Activated T-cell treated with anti-CD3 and anti-CD28 coated beads, Interleukin-2, amount 50 U/mL, for 24 hours (primary cell): ENCODE measurements around the gene ANXA5.

ENCODE experiments used
- DNase-seq: peaks from one replicate; pipeline ENCODE4 v3.0.0-alpha.2; 2020
- H3K27ac Mint-ChIP-seq: 2 replicates; pipeline ENCODE4 v1.8.0; 2020; ENCODE audit warnings: mild to moderate bottlenecking, mixed read lengths
- H3K27me3 Mint-ChIP-seq: 2 replicates; pipeline ENCODE4 v1.8.0; 2020; ENCODE audit warnings: mixed read lengths
- H3K36me3 Mint-ChIP-seq: 2 replicates; pipeline ENCODE4 v1.8.0; 2020; ENCODE audit warnings: low read depth, mixed read lengths
- H3K4me1 Mint-ChIP-seq: 2 replicates; pipeline ENCODE4 v1.8.0; 2020; ENCODE audit warnings: low read depth, mixed read lengths
- H3K4me3 Mint-ChIP-seq: 2 replicates; pipeline ENCODE4 v1.8.0; 2020; ENCODE audit warnings: mild to moderate bottlenecking, moderate library complexity, mixed read lengths
- H3K9me3 Mint-ChIP-seq: 2 replicates; pipeline ENCODE4 v1.8.0; 2020; ENCODE audit warnings: mixed read lengths

The ANXA5 gene

GRCh38 chr4:121701263-121701662, 4.5 kb upstream of the ANXA5 start:
- Mint-ChIP-seq H3K27ac (no peak overlapping the region), H3K9me3 (no peaks in the 10 kb centered on the region), H3K4me1 (peaks cover 16% of the 10 kb centered on the region)

GRCh38 chr4:121698236-121698671, 1.5 kb upstream of the ANXA5 start:
- peaks cover 42% of the 10 kb centered on the region for H3K27me3 Mint-ChIP-seq
- peaks cover 8% of the 10 kb centered on the region for H3K36me3 Mint-ChIP-seq
- H3K27ac Mint-ChIP-seq: no peak overlapping the region
- peaks cover 27% of the 10 kb centered on the region for H3K4me1 Mint-ChIP-seq
- no peaks in the 10 kb centered on the region for H3K9me3 Mint-ChIP-seq
- no peak overlapping the region for H3K4me3 Mint-ChIP-seq
- no peak for DNase-seq

More at GRCh38 chr4:121701263-121701662, 4.5 kb upstream of the ANXA5 start:
- Mint-ChIP-seq H3K27me3 (peaks cover 47% of the 10 kb centered on the region), H3K4me3 (no peak overlapping the region), H3K36me3 (no peaks in the 10 kb centered on the region)
- no peak for DNase-seq

- Mint-ChIP-seq H3K27ac (peak overlapping the region; percentile 78), H3K36me3 (peaks cover 15% of the 10 kb centered on the region), H3K4me3 (peak overlapping the region; percentile 77), H3K9me3 (no peaks in the 10 kb centered on the region), H3K27me3 (peaks cover 42% of the 10 kb centered on the region), H3K4me1 (peaks cover 31% of the 10 kb centered on the region)
- no peak for DNase-seq
These were observed 784 bp upstream of the ANXA5 start for GRCh38 chr4:121697564-121697963.

- peak; percentile 73 for DNase-seq
- peak overlapping the region; percentile 95 for H3K27ac Mint-ChIP-seq
- peaks cover 32% of the 10 kb centered on the region for H3K27me3 Mint-ChIP-seq
- peaks cover 30% of the 10 kb centered on the region for H3K4me1 Mint-ChIP-seq
- H3K36me3 Mint-ChIP-seq: peaks cover 24% of the 10 kb centered on the region
- peak overlapping the region; percentile 91 for H3K4me3 Mint-ChIP-seq
- no peaks in the 10 kb centered on the region for H3K9me3 Mint-ChIP-seq
These were observed 605 bp downstream of the ANXA5 start for GRCh38 chr4:121696170-121696580.

- no peaks in the 10 kb centered on the region for H3K9me3 Mint-ChIP-seq
These were observed 2.9 kb downstream of the ANXA5 start for GRCh38 chr4:121693886-121694285.

GRCh38 chr4:121693450-121693849, 3.3 kb downstream of the ANXA5 start:
- peaks cover 28% of the 10 kb centered on the region for H3K4me1 Mint-ChIP-seq
- DNase-seq: no peak
- no peak overlapping the region for H3K27ac Mint-ChIP-seq
- peaks cover 24% of the 10 kb centered on the region for H3K36me3 Mint-ChIP-seq
- H3K27me3 Mint-ChIP-seq: peaks cover 8% of the 10 kb centered on the region
- no peaks in the 10 kb centered on the region for H3K9me3 Mint-ChIP-seq
- H3K4me3 Mint-ChIP-seq: no peak overlapping the region

More at GRCh38 chr4:121693886-121694285, 2.9 kb downstream of the ANXA5 start:
- H3K27me3 Mint-ChIP-seq: peaks cover 13% of the 10 kb centered on the region
- H3K36me3 Mint-ChIP-seq: peaks cover 24% of the 10 kb centered on the region
- DNase-seq: no peak
- H3K4me1 Mint-ChIP-seq: peaks cover 28% of the 10 kb centered on the region
- H3K27ac Mint-ChIP-seq: no peak overlapping the region
- H3K4me3 Mint-ChIP-seq: no peak overlapping the region

- Mint-ChIP-seq H3K27me3 (no peaks in the 10 kb centered on the region), H3K36me3 (peaks cover 24% of the 10 kb centered on the region), H3K27ac (no peak overlapping the region), H3K4me1 (peaks cover 24% of the 10 kb centered on the region), H3K4me3 (no peak overlapping the region), H3K9me3 (no peaks in the 10 kb centered on the region)
- no peak for DNase-seq
These were observed 4.5 kb downstream of the ANXA5 start for GRCh38 chr4:121692261-121692660.

GRCh38 chr4:121690001-121690400, 6.8 kb downstream of the ANXA5 start:
- peaks cover 11% of the 10 kb centered on the region for H3K4me1 Mint-ChIP-seq
- DNase-seq: no peak
- H3K27ac Mint-ChIP-seq: no peak overlapping the region

GRCh38 chr4:121688701-121689100, 8.1 kb downstream of the ANXA5 start:
- Mint-ChIP-seq H3K4me3 (no peak overlapping the region), H3K27ac (no peak overlapping the region), H3K36me3 (peaks cover 40% of the 10 kb centered on the region), H3K4me1 (peaks cover 7% of the 10 kb centered on the region), H3K27me3 (no peaks in the 10 kb centered on the region), H3K9me3 (no peaks in the 10 kb centered on the region)
- DNase-seq: no peak

More at GRCh38 chr4:121690001-121690400, 6.8 kb downstream of the ANXA5 start:
- H3K4me3 Mint-ChIP-seq: no peak overlapping the region
- H3K27me3 Mint-ChIP-seq: no peaks in the 10 kb centered on the region
- H3K9me3 Mint-ChIP-seq: no peaks in the 10 kb centered on the region
- peaks cover 36% of the 10 kb centered on the region for H3K36me3 Mint-ChIP-seq

GRCh38 chr4:121688261-121688660, 8.5 kb downstream of the ANXA5 start:
- DNase-seq: no peak
- Mint-ChIP-seq H3K27me3 (no peaks in the 10 kb centered on the region), H3K9me3 (no peaks in the 10 kb centered on the region), H3K27ac (no peak overlapping the region), H3K4me3 (no peak overlapping the region), H3K36me3 (peaks cover 41% of the 10 kb centered on the region), H3K4me1 (peaks cover 7% of the 10 kb centered on the region)

GRCh38 chr4:121686255-121686654, 10.5 kb downstream of the ANXA5 start:
- no peak for DNase-seq
- H3K36me3 Mint-ChIP-seq: peaks cover 41% of the 10 kb centered on the region
- H3K27ac Mint-ChIP-seq: no peak overlapping the region
- no peak overlapping the region for H3K4me3 Mint-ChIP-seq
- H3K27me3 Mint-ChIP-seq: no peaks in the 10 kb centered on the region
- no peaks in the 10 kb centered on the region for H3K4me1 Mint-ChIP-seq
- H3K9me3 Mint-ChIP-seq: no peaks in the 10 kb centered on the region

- H3K36me3 Mint-ChIP-seq: peaks cover 51% of the 10 kb centered on the region
These were observed 11.5 kb downstream of the ANXA5 start for GRCh38 chr4:121685257-121685656.

GRCh38 chr4:121684561-121684960, 12.2 kb downstream of the ANXA5 start:
- H3K9me3 Mint-ChIP-seq: no peaks in the 10 kb centered on the region
- no peak overlapping the region for H3K4me3 Mint-ChIP-seq
- no peak for DNase-seq
- no peak overlapping the region for H3K27ac Mint-ChIP-seq
- H3K4me1 Mint-ChIP-seq: no peaks in the 10 kb centered on the region
- no peaks in the 10 kb centered on the region for H3K27me3 Mint-ChIP-seq
- peaks cover 58% of the 10 kb centered on the region for H3K36me3 Mint-ChIP-seq

More at GRCh38 chr4:121685257-121685656, 11.5 kb downstream of the ANXA5 start:
- Mint-ChIP-seq H3K27ac (no peak overlapping the region), H3K4me1 (no peaks in the 10 kb centered on the region), H3K4me3 (no peak overlapping the region), H3K9me3 (no peaks in the 10 kb centered on the region), H3K27me3 (no peaks in the 10 kb centered on the region)
- DNase-seq: no peak

- Mint-ChIP-seq H3K4me3 (no peak overlapping the region), H3K9me3 (no peaks in the 10 kb centered on the region), H3K27ac (no peak overlapping the region), H3K4me1 (no peaks in the 10 kb centered on the region), H3K27me3 (no peaks in the 10 kb centered on the region), H3K36me3 (peaks cover 63% of the 10 kb centered on the region)
- no peak for DNase-seq
These were observed 12.8 kb downstream of the ANXA5 start for GRCh38 chr4:121684016-121684415.

GRCh38 chr4:121680571-121680970, 16.2 kb downstream of the ANXA5 start:
- DNase-seq: no peak
- H3K4me3 Mint-ChIP-seq: no peak overlapping the region
- no peaks in the 10 kb centered on the region for H3K4me1 Mint-ChIP-seq
- peaks cover 81% of the 10 kb centered on the region for H3K36me3 Mint-ChIP-seq
- no peak overlapping the region for H3K27ac Mint-ChIP-seq
- no peaks in the 10 kb centered on the region for H3K9me3 Mint-ChIP-seq
- no peaks in the 10 kb centered on the region for H3K27me3 Mint-ChIP-seq

- H3K4me3 Mint-ChIP-seq: no peak overlapping the region
- H3K4me1 Mint-ChIP-seq: no peaks in the 10 kb centered on the region
- no peak overlapping the region for H3K27ac Mint-ChIP-seq
- no peaks in the 10 kb centered on the region for H3K9me3 Mint-ChIP-seq
- no peak for DNase-seq
- H3K36me3 Mint-ChIP-seq: peaks cover 77% of the 10 kb centered on the region
- no peaks in the 10 kb centered on the region for H3K27me3 Mint-ChIP-seq
These were observed 16.8 kb downstream of the ANXA5 start for GRCh38 chr4:121679951-121680350.
